ENCODE data around the gene CENATAC.

CENATAC gene

GRCh38 chr11:119024430-119025098 is 26.6 kb downstream of the CENATAC start:
- H3K4me3 ChIP-seq = no peak overlapping the region

GRCh38 chr11:119025099-119025473 is 27.1 kb downstream of the CENATAC start:
- no peak for DNase-seq (ENCODE audit: low spot score)
- Histone ChIP-seq H3K4me3 (no peak overlapping the region), H3K27ac (peak overlapping the region in 1 of 2 donors; percentile 63)
- no peak for TF ChIP-seq CTCF (IDR thresholded peaks at IDR 0.05)

More at GRCh38 chr11:119024430-119025098, 26.6 kb downstream of the CENATAC start:
- no peak for DNase-seq (ENCODE audit: low spot score)
- peak overlapping the region in 1 of 2 donors; percentile 63 for H3K27ac ChIP-seq
- TF ChIP-seq CTCF (IDR thresholded peaks at IDR 0.05) = no peak

GRCh38 chr11:119025541-119025940 is 27.6 kb downstream of the CENATAC start:
- no peak for TF ChIP-seq CTCF (IDR thresholded peaks at IDR 0.05)
- DNase-seq (ENCODE audit: low spot score) = no peak
- Histone ChIP-seq H3K27ac (peak overlapping the region in 1 of 2 donors; percentile 63), H3K4me3 (no peak overlapping the region)

GRCh38 chr11:119025978-119026766 is 28.2 kb downstream of the CENATAC start:
- DNase-seq (ENCODE audit: low spot score) = no peak
- Histone ChIP-seq H3K4me3 (no peak overlapping the region), H3K27ac (no peak overlapping the region)
- no peak for TF ChIP-seq CTCF (IDR thresholded peaks at IDR 0.05)

- DNase-seq (ENCODE audit: low spot score) = no peak
- TF ChIP-seq CTCF (IDR thresholded peaks at IDR 0.05) = no peak
- Histone ChIP-seq H3K4me3 (no peak overlapping the region), H3K27ac (no peak overlapping the region)
Observed at GRCh38 chr11:119026970-119027369, 29.0 kb downstream of the CENATAC start.

GRCh38 chr11:119027561-119028345 is 29.8 kb downstream of the CENATAC start:
- Histone ChIP-seq H3K27ac (no peak overlapping the region), H3K4me3 (no peak overlapping the region)
- DNase-seq (ENCODE audit: low spot score) = no peak
- no peak for TF ChIP-seq CTCF (IDR thresholded peaks at IDR 0.05)
